Stimulated activated CD4-positive, alpha-beta T cell treated with anti-CD3 and anti-CD28 coated beads, Interleukin-2, amount 100 ng/mL, for 4 hours (primary cell): ENCODE results near the gene ZC3H8.
"Not testable (repeated sequence)": the region's sequence is repeated elsewhere in the genome, so short reads cannot be mapped to it uniquely, and the experiment has no call there.

ENCODE experiments used
- DNase-seq: peaks from one replicate; pipeline ENCODE4 v3.0.0-alpha.2; 2020; ENCODE audit warnings: low read depth

ZC3H8 gene

DNA sequence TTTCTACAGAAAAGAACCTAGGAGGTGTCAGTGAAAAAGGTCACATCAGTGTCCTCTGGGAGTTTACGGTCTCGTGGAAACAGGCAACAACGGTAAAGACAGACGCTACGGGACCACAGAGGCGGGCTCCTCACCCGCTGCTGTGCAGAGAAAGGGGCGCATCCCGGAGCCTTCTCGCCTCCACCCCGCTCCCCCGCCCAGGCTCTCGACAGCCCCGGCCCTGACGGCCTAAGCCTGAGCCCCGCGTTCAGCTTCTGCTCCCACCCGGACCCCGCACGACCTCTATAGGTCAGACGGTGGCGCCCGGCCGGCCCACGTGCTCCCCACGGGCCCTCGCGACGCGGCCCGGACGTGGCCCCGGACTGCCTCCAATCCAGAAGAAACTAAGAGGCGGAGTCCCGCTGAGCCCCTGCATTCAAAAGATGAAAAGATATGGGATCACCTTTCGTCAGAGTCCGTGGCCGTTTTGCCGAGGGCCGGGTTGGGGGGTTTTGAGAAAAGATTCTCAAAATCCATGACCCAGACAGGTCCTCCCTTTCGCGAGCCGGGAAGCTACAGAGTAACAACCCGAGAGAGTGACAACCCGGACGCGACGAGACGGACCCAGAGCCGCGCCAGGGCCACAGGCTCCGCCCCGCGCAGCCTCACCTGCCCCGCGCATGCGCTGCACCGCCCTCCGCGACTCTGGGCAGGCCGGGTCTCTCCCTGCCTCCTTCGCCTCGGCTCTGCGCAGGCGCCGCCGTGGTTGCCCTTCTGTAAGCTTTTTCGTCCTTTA is at the start of gene ZC3H8:
ZC3H8 (minus strand) TSS at position 577 of the 775 bp plus-strand sequence; CDS start at position 516, 61 bp downstream.
- peak; percentile 94 for DNase-seq

DNA sequence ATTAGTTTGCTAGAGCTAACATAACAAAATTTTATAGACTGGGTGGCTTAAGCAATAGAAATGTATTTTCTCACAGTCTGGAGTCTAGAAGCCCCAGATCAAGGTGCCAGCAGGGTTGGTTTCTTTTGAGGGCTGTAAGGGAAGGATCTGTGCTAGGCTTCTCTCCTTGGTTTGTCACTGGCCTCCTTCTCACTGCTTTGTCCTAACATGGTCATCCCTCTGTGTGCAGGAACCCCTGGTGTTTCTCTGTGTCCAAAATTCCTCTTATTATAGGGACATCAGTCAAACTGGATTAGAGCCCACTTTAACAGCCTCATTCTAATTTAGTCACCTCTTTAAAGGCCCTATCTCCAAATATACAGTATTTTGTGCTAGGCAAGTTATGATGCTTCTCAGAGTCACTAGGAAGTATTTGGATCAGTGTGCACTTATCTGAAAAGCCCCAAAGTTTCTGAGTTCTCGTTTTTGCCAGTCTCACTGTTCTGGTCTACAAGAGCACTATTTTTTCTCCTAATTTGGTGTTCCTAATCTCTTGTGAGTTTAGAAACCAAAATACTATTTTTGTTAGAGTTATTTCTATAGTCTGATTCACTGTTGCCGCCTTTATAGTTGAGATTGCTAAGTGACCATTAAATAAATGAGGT is 49.6 kb upstream of the ZC3H8 start:
- no peak for DNase-seq

DNA sequence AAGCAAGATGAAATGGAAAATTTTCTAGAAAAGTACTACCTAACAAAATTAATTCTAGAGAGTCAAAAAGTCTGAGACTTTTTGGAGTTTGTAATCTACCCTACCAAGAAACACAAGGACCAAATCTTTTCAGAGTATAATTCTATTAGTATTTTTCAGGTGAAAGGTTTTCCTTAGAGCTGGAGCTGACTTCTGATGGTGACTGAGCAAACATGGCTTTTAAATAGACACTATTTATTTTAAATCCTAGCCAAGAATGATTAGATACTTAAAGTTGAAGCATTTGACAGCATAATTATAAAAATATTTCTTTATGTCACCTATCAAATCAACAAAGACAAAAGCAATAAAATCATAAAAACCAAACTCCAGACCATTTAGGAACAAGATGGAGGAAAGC is 47.1 kb upstream of the ZC3H8 start:
- no peak for DNase-seq

DNA sequence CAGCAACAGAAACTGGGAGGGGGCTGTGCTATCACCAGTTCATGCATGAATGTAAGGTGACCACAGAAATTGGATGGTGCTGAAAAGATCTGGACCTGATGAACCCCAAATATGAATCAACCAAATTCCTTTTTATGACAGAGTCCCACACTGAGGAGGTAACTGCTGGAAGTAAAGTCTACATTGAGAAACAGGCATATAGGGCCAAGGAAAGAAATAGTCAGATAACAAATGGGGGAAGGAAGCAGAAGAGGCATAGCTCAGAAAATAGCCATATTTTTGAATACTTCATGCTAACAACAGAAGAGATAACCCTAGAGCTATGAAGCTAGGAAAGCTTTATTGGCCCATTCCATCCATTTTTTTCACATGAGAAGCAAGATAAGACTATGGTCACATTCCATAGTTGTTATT is 46.3 kb upstream of the ZC3H8 start:
- no peak for DNase-seq

DNA sequence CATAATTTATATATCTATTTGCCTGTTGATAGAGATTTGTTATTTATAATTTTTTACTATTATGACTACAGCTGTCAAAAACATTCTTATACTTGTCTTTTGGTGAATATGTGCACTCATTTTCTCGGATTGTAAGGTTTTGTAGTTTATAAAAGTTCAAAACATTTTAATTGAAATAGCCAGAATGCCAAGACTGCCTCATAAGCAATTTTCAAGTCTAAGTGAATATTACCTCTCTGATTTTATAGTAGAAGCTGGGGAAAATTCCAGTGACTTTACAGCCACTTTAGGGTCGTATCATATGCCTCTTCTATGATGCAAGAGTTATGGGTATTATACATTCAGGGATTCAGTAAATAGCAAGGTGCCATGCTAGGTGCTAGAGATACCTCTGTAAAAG is 41.6 kb upstream of the ZC3H8 start:
- DNase-seq, result no peak

DNA sequence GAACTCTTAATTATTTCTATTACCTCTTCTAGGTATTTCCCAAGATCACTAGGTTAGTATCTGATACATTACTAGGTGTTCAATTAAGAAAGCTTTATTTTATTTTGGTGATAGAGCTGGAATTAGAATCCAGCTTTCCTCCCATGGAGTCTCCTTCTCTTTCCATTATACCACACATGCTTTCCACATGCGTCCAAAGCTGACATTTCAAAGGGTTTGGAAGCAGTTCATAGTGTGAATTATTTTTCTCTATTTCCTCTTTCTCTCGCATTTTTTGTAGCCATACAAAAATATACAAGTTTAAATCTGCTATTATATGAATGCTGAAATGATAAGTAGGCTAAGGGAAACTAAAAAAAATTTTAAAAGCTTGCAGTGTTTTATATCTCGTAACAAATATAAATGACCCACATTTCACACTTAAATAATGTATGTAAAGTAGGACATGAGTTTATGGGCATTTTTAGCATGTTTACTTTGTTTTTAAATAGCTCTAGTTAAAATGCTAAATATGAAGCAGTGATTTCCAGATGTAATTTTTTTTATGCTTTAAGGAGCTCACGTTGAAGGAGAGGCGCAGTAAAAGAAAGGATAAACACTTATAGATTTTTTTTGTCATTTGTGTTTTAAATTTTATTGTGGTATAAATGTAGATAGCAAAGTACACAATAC is 40.7 kb upstream of the ZC3H8 start:
- no peak for DNase-seq

DNA sequence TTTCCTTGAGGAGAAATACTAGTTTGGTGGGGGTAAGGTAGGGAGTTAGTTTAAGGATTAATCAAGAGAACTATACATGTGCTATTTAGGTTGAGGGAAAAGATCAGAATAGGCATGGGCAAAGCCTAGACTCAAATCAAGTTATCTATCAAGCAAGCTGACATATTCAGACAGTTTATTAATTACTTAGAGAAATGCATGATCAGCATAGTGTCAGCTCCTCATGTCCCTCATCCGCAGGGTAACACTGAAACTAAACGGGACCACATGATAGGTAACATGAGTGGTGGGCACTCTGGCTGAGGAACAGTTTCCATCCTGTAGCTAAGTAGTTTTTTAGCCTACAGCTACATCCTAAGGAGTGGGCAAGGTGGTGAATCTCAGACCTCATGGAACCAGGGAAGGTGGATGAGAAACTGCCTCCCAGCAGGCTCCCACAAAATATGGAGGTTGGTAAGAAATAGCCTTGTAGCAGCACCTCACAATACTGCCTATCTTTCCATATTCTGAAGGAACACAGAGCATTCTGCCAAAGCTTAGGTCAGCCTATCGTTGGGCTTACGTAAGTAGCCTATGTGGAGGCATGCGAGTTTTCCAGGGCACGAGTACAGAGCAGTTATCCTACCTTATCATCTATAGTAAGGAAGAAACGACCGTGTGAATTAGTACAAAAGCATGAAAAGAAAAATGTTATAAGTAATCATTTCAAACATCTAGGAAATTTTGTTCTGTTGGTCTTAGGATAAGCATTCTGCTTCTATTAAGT is 39.0 kb upstream of the ZC3H8 start:
- DNase-seq, result no peak

DNA sequence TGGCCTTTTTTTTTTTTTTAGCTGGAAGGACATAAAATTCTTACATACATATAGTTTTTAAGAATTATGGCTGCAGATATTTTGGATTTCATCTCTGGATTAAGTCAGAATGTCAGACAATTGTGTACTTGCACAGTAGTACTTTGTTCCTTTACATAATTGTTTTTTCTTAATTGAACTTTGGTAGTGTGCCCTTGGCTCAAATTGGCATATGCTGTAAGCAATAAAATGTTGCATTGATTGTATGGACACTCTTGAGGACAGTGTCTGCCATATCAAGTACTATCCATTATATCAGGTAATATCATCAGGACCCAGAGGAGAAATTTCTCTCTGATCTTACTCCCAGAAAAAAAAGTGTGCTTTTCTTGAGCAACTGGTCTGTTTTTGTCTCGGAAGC is 35.8 kb upstream of the ZC3H8 start:
- no peak for DNase-seq

DNA sequence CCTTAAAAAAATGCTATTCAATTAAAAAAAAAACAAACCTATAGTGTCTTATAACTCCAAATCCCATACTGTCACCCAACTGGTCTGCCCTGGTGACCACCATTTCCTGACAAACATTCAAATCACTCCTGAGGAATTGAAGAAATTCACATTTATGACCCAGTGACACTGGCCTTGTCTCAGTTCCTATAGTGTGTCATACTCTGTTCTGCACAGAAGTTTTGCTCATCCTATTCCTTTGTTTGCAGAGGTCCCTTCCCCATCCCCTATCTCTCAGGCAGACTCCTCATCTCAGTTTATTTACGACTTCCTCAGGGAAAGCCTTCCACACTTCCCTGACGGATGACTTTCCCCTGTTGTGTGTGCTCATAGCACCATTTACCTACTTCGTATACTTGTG is 35.2 kb upstream of the ZC3H8 start:
- DNase-seq, result no peak

DNA sequence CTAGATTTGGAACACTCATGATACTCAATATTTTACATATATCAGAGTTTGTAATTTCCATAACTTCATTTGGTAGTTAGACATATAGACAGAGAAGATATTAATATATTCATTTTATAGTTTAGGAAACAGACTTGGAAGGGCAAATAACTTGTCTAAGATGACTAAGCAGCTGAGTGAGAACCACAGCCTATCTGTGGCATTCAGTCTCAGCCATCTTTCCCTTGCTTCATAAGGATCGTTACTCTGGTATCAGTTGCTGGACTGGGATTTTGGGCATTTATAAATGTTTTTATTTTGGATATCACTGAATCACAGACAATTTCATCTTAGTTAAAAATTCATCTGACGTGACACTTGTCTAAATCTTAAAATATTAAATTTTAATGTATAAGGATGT is 28.7 kb upstream of the ZC3H8 start:
- not testable (repeated sequence) for DNase-seq

DNA sequence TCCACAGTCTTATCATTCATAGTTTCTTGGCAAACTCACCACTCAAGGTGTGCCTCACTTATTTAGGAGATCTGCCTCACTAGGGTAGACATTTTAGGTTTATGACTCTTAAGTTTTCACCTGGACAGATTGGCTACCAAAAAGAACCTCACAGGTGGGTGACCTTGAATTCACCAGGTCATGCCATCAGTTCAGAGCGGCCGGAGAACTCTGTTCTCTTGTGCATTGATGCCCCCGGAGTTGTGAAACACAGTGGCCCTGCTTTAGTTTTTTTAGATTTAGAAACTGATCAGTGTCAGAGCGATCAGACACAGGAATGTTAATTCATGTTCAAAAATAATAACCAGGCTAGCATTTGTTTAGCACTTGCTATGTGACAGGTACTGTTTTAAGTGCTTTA is 27.2 kb upstream of the ZC3H8 start:
- not testable (repeated sequence) for DNase-seq

DNA sequence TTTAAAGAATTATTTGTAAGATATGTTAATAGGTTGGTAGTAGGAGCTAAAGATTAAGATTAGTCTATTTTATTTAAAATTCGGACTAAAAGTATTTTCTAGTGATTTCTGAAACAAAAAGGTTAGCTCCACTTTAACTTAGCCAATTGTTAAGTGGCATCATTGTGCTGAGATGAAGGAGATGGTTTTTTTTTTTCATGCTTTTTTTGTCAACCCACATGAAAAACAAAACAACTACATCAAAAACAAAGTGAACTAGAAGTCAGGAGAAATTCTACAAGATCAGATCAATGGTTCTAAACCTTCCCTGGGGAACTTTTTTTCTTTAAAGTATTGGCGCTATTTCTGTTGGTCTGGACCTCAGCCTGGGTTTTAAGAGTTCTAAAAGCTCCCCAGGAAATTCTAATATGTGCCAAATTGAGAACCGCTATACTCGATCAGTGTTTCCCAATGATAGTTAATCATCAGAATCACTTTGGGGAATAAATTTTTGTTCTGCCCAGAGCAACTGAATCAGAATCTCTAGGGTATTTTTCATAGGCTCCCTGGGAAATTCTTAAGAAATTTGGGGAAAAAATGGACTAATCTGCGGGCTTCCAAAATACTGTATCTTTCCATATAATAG is 22.9 kb upstream of the ZC3H8 start:
- DNase-seq, result no peak

DNA sequence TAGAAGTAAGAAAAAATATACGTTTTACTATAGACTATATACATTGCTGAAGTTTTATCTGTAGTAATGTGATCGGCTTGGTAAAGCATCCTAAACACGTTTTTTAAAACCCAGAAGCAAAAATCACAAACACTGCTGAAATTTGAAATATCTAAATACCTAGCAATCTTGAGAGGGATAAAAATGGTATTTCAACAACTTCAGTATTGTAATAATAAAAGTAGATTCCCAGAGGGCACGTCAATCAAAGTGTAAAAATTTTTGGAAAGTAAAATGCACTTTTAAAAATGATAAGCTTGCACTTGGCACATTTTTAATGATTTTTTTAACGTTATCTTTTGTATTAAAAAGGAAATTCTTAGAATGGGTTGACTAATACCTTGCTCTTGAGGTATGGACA is 22.1 kb upstream of the ZC3H8 start:
- no peak for DNase-seq

DNA sequence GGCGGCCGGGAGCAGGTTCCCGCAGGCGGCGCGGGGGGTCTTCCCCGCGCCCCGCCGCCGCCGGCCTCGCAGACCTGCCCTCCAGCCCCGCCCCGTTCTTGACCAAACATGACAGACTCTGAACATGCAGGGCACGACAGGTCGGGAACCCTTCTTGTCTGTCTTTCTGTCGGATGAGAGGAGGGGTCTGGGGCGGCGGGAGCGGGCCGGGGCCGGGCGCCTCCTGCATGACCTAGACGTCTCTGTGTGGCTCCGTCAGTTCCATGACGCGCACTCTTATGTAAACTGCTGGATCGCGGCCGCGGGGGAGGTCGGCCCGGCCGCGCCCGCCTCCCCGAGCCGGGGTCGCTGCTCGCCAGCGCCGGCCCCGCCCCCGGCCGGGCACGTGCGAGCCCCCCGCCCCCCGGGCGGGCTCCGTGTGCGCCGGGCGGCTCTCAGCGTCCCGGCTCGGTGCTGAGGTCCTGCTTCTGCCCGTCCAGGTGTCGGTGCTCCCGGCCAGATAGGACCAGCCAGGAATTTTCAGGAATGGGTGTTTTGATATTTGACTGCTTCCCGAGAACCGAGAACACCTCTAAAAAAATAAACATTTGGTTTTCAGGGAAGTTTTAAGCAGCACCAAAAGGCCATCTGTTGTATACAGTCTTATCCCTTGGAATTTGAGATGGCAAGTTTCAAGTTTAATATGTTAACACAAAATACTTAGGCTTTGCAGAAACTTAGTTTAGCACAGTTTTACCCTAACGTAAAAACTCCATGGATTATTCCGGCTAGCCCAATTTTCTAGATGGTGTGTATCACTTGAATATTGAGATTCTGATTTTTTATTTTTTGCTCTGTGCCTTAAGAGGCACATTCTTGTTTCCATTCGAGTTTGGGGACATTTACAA is 21.3 kb upstream of the ZC3H8 start:
- peak; percentile 71 for DNase-seq

DNA sequence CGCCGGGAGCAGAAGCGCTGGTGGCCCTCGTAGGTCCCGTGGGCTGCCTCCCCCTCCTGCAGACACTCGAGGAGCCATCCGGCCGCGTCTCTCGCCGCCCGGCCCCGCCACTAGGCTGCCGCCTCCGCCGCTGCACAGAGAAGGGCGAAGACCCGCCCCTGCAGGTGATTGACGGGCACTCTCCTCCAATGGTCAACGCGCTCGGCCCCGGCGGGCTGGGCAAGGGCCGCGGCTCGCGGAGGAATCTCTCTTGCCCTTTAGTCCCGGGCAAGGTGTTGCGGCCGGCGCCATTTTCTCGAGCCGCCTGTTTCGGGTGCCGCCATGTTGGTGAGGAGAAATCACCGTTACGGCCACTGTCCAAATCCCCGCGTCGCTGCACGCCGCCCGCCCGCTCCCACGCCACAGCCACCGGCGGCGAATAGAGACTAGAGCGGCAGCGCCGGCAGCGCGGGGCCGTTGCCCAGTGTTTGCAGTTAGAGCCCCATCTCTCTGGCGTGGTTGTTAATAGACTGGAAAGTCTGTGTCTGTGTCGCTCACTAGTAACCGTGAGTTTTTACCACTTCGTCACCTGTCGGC is 20.6 kb upstream of the ZC3H8 start, which contains the start of gene ZC3H6:
ZC3H6 (plus strand) TSS at position 287 of the 576 bp plus-strand sequence. CDS start 398 bp downstream, outside the sequence.
- peak; percentile 98 for DNase-seq

DNA sequence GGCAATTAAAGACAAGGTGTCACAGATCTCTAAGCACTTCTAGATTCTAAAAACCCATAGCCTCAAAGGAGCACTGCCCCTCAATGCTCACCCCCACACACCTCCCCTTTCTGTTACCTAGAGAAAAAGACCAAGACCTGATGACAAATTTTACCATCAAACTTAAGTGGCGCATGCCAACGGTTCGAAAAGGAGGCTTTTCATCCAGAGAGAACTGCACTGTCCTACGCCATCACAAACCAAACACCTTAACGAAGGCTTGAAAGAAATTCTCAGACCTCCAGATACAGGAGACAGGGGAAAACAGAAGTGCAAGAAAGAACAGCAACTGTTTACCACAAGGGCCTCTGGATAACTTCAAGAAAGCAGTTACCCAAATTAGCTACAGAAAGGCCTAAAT is 18.5 kb upstream of the ZC3H8 start:
- DNase-seq, result no peak

DNA sequence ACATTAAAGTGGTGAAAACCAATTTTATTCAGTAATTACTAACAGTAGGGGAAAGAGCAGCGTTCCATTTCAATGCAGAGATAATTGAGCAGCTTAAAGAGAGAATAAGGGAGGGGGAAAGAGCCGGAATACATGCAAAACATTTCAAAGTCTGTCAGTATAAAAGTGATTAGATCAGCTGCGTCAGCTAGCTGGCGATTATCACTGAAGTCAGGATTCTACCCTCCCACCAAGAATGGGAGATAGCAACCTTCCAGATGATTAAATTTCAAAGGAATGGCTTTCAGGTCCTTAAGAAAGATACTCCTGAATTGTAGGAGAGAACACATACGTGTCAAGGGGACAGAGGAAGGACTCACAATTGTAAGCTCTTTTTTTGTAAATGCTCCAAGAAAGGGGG is 17.8 kb upstream of the ZC3H8 start:
- DNase-seq, result no peak

DNA sequence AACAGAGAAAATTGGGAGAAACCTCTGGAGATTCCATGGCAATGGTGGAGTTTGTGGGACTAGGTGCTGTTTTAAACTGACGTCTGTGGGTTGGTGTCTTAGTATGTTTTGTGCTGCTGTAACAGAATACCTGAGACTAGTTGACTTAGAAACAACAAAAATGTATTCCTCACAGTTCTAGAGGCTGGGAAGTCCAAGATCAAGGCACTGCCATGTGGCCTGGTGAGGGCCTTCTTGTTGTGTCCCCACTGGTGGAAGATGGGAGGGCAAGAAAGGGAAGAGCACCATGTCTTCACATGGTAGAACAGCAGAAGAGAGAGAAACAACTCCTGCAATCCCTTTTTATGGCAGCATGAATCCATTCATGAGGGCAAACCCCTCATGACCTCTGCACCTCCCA is 13.7 kb upstream of the ZC3H8 start:
- DNase-seq, result no peak

DNA sequence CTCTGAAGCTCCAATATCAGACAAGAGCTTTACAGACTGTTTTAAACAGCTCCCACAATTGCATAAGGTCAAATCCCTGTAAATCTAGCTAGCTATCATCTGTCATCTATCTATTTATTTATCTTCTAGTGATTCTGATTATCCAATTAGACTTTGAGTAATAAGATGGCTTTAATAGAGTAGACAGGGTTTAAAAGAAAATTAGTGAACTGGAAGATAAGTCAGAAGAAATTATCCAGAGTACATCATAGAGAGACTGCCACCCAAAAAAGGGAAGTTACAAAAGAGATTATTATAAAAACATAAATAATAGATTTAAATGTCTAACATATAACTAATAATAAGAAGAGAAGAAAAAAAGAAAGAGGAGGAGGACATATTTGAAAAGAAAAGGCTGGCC is 8.0 kb upstream of the ZC3H8 start:
- DNase-seq, result no peak

DNA sequence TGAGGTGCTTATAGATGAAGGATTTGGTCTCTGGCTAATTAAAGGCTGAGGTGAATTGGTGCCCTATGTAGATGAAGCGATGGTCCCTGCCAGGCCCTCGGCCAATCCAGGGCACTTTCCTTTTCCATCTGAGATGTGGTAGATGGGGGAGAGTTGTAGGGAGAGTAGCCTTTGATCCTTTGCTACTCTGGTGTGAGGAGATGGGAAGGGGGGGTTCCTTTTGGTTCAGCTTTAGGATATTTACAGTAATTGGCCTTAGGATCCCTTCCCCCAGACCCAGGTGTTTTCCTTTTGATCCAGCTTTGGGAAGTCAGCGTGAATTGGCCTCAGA is 5.4 kb upstream of the ZC3H8 start:
- DNase-seq, result no peak
